ENCODE measurements around the gene BST2.

Gene BST2, protein sequence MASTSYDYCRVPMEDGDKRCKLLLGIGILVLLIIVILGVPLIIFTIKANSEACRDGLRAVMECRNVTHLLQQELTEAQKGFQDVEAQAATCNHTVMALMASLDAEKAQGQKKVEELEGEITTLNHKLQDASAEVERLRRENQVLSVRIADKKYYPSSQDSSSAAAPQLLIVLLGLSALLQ

GRCh38 chr19:17405250-17406045 lies at the start of gene BST2:
Gene BST2 (minus strand): TSS chr19:17405630. CDS start chr19:17405575, 55 bp downstream.
- DNase-seq: peak; percentile 60

GRCh38 chr19:17454576-17455071 lies 49.2 kb upstream of the BST2 start:
- DNase-seq: no peak

DNA sequence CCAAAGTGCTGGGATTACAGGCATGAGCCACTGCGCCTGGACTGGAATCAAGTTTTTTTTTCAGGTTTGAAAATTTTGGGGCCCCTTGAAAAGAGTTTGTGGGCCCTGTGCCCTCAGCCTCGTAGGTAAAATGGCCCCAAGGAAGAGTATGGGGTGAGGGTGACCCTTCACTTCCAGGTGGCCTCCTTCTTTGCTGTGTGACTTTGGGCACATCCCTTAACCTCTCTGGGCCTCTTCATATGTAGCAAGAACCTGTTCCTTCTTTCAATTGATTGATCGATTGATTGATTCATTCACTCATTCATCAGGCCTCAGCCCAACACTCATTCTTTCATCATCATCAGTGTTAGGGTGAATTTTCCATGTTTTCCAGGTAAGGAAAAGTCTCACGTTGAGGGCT lies 46.4 kb upstream of the BST2 start:
- no peak for DNase-seq

GRCh38 chr19:17450264-17451075 lies 45.0 kb upstream of the BST2 start:
- DNase-seq: no peak

DNA sequence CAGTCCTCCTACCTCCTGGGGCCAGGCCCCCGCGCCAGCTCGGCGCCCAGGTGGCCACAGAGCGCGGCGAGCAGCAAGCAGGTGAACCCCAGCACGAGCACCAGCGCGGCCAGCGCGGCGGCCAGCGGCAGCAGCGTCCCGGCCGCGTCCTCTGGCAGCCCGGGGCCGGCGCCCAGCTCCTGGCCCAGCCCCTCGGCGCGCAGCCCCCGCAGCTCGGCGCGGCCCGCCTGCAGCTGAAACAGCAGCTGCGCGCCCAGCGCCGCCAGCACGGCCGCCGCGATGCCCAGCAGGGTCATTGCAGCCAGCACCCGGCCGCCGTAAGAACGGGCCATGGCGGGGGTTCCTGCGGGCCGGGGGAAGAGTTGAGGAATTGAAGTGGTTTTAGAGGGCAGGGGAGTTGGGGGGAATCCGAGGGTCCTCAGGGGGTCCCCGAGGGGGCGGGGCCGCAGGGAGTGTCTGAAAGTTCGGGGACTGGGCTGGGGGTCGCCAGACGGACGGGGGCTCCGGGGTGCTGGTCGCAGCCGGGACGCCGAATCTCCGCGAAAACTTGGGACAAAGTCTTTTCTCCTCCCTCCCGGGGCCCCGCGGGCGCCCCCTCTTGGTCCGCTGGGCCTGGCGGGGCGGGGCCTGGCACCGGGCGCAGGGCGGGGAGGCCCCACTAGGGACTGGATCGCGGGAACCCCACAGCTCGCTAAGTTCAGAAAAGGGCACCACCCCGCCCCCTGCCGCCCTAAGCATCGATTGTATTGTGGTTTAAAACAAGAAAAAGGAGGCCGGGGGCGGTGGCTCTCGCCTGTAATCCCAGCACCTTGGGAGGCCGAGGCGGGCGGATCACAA lies 42.9 kb upstream of the BST2 start, which contains the start of gene TMEM221:
Gene TMEM221 (minus strand): TSS at position 538 of the 837 bp plus-strand sequence. CDS start 206 bp downstream, at position 332.
- DNase-seq: peak; percentile 48

DNA sequence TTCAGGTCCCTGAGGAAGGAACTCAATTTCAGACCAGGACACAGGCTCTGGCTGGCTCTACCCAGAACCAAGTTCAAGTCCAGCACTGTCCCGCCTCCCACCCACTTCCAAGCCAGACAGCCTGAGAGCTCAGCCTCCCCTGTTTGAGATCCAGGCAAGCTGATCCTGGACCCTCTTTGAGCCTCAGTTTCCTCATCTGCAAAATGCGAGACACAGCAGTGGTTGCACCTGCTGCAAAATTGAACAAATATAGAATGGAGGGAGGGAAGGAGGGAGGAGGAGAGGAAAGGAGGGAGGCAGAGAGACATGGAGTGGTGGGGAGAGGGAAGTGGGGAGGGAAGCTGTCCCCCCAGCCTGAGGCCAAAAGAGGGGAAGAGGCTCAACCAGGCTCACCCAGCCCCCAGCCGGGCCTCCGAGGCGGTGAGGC lies 42.3 kb upstream of the BST2 start:
- no peak for DNase-seq

GRCh38 chr19:17445526-17446165 lies 40.2 kb upstream of the BST2 start:
- no peak for DNase-seq

DNA sequence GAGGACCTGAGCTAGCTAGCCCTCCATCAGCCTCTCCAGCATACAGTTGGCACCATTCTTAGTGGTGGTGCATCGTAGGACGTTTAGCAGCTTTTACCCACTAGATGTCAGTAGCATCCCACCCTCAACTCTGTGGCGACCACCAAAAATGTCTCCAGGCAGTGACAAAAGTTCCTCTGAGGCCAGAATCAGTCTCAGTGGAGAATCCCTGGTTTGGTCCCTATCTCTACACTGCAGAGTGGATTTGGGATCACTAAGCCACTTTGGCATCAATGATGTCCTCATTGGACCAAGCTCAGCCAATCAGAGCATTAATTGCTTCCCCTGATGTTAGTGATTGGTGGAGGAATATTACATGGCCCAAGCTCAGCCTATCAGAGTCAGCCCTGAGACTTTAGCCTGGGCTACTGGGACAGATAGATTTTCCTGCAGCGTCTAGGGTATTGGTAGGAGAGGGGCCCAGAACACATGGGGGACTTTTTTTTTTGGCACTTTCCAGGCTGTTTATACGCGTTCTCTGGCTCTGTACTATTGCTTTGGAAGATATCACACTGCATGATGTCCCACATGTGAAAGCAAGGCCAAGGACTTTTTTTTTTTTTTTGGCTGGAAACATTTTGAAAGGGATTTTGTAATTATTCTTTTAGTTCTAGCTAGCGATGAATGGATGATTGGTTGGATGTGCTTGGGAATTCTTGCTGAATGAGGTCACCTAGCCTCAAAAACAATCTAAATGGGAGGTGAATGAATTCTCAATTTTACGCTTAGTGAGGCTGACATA lies 36.0 kb upstream of the BST2 start:
- no peak for DNase-seq

- no peak for DNase-seq
Measured at GRCh38 chr19:17436874-17437267, 31.4 kb upstream of the BST2 start.

GRCh38 chr19:17436094-17436873 lies 30.9 kb upstream of the BST2 start:
- DNase-seq: no peak

DNA sequence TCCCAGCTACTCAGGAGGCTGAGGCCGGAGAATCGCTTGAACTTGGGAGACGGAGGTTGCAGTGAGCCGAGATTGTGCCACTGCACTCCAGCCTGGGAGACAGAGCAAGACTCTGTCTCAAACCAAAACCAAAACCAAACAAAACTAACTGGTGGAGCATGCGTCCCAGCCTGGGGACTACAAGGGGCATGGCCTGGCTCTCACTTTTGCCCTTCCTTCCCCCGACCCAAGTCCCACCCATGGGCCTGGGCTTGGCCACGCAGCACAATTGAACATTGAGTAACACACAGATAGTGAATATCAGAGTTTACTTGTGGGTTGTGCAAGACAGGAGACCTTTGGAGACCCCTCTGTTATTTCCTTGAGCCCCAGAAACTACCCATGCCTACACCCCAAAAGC lies 29.8 kb upstream of the BST2 start:
- no peak for DNase-seq

DNA sequence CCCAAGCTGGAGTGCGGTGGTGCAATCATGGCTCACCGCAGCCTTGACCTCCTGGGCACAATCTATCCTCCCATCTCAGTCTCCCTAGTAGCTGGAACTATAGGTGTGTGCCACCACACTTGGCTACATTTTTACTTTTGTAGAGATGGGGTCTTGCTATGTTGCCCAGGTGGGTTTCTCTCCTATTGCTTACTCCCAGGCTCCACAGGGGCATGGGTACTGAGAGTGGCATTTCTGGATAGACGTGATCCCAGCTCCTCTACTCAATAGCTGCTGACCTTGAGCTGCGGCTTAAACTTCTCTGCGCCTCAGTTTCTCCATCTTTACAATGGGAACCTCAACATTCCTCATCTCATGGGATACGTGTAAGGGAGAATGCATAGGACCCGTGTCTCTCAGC lies 26.0 kb upstream of the BST2 start:
- no peak for DNase-seq

GRCh38 chr19:17429641-17430113 lies 24.2 kb upstream of the BST2 start:
- no peak for DNase-seq

DNA sequence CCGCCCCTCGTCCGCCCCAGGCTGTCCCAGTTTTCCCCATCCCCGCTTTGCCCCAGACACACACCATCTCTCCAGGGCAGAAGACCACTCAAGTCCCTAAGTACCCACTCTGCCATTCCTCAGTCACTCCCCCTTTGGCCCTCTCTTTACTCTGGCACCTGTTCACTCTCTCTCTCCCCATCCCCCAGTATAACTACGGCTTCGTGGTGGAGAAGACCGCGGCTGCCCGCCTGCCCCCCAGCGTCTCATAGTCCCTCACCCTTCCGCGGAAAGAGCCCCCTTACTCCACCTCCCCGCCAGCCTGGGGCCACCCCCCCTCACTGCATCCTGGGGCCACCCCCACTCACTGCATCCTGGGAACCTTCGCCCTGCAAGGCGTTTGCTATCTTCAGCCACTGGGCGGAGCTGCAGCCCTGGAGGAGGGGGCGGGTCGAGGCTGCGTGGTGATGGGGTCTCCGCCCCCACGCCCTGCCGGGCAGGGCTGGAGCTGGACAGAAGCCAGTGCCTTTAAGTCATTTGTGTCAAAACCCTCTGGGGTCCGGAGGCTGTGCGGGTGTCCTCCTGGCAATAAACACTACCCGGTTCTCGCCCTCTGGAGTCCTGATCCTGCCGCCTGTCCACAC lies 19.4 kb upstream of the BST2 start:
- DNase-seq: peak; percentile 33

- DNase-seq: no peak
Measured at GRCh38 chr19:17423429-17424208, 18.2 kb upstream of the BST2 start.

GRCh38 chr19:17421942-17422341 lies 16.5 kb upstream of the BST2 start:
- DNase-seq: no peak

- peak; percentile 48 for DNase-seq
Measured at GRCh38 chr19:17420475-17420924, 15.1 kb upstream of the BST2 start.

- peak; percentile 92 for DNase-seq
Measured at GRCh38 chr19:17419621-17420474, 14.4 kb upstream of the BST2 start, which contains the start of gene MVB12A. Gene MVB12A (plus strand): TSS chr19:17420047. CDS start chr19:17420136, 89 bp downstream.

Measured in activated CD4-positive, CD25-positive, alpha-beta regulatory T cell treated with anti-CD3 and anti-CD28 coated beads, Interleukin-2, amount 50 U/mL, for 72 hours (primary cell).